Mononuclear cell (primary cell): ENCODE data around the gene CMIP. TPM values are rescaled to one million over a fixed set of nuclear protein-coding genes. Genes with fewer than 3 reads are reported as not detected.

ENCODE experiments used
- H3K27me3 ChIP-seq: 2 replicates; pipeline ENCODE4 v1.6.0; 2011; ENCODE audit warnings: low read length, control low read depth; ENCODE audit not compliant: insufficient read depth
- H3K4me1 ChIP-seq: 2 replicates; pipeline ENCODE4 v1.5.1; 2011; ENCODE audit warnings: mild to moderate bottlenecking, low read length, control low read depth; ENCODE audit not compliant: insufficient read depth
- H3K4me3 ChIP-seq: 2 replicates; pipeline ENCODE4 v1.5.1; 2011; ENCODE audit warnings: mild to moderate bottlenecking, low read length, moderate library complexity
- H3K9me3 ChIP-seq: 2 replicates; pipeline ENCODE4 v1.5.1; 2011; ENCODE audit warnings: low read depth, mild to moderate bottlenecking, control low read depth, low read length
- total RNA-seq: library from RNA; depleted of rRNA; stranded (reverse); fragments of >200 nt; gene quantifications from one replicate; pipeline ENCODE4 v1.2.3, GENCODE V29; 2012

CMIP gene
- total RNA-seq, 1 donor = 29.6 TPM

GRCh38 chr16:81616321-81617020 is 171.9 kb downstream of the CMIP start:
- Histone ChIP-seq H3K9me3 (no peaks in the 10 kb centered on the region), H3K4me3 (no peak overlapping the region), H3K4me1 (peaks cover 18% of the 10 kb centered on the region), H3K27me3 (no peaks in the 10 kb centered on the region)

- peaks cover 18% of the 10 kb centered on the region for H3K4me1 ChIP-seq
- no peak overlapping the region for H3K4me3 ChIP-seq
- no peaks in the 10 kb centered on the region for H3K27me3 ChIP-seq
- H3K9me3 ChIP-seq = no peaks in the 10 kb centered on the region
Observed at GRCh38 chr16:81617021-81617346, 172.4 kb downstream of the CMIP start.

GRCh38 chr16:81618187-81618586 is 173.6 kb downstream of the CMIP start:
- Histone ChIP-seq H3K9me3 (no peaks in the 10 kb centered on the region), H3K27me3 (no peaks in the 10 kb centered on the region), H3K4me3 (no peak overlapping the region), H3K4me1 (peaks cover 18% of the 10 kb centered on the region)

- Histone ChIP-seq H3K4me1 (peaks cover 18% of the 10 kb centered on the region), H3K27me3 (no peaks in the 10 kb centered on the region), H3K9me3 (no peaks in the 10 kb centered on the region), H3K4me3 (no peak overlapping the region)
Observed at GRCh38 chr16:81618661-81619060, 174.1 kb downstream of the CMIP start.

- Histone ChIP-seq H3K4me3 (no peak overlapping the region), H3K27me3 (no peaks in the 10 kb centered on the region), H3K9me3 (no peaks in the 10 kb centered on the region), H3K4me1 (peaks cover 18% of the 10 kb centered on the region)
Observed at GRCh38 chr16:81620029-81620428, 175.4 kb downstream of the CMIP start.

- Histone ChIP-seq H3K4me3 (no peak overlapping the region), H3K9me3 (no peaks in the 10 kb centered on the region), H3K27me3 (no peaks in the 10 kb centered on the region), H3K4me1 (peaks cover 17% of the 10 kb centered on the region)
Observed at GRCh38 chr16:81620796-81621195, 176.2 kb downstream of the CMIP start.

- Histone ChIP-seq H3K9me3 (no peaks in the 10 kb centered on the region), H3K4me1 (peaks cover 10% of the 10 kb centered on the region), H3K4me3 (no peak overlapping the region), H3K27me3 (no peaks in the 10 kb centered on the region)
Observed at GRCh38 chr16:81621496-81621895, 176.9 kb downstream of the CMIP start.

GRCh38 chr16:81623365-81624102 is 178.9 kb downstream of the CMIP start:
- Histone ChIP-seq H3K4me3 (no peak overlapping the region), H3K4me1 (no peaks in the 10 kb centered on the region), H3K9me3 (no peaks in the 10 kb centered on the region), H3K27me3 (no peaks in the 10 kb centered on the region)

GRCh38 chr16:81624403-81624759 is 179.8 kb downstream of the CMIP start:
- Histone ChIP-seq H3K4me1 (no peaks in the 10 kb centered on the region), H3K9me3 (no peaks in the 10 kb centered on the region), H3K27me3 (no peaks in the 10 kb centered on the region), H3K4me3 (no peak overlapping the region)

- no peaks in the 10 kb centered on the region for H3K4me1 ChIP-seq
- H3K27me3 ChIP-seq = no peaks in the 10 kb centered on the region
- H3K4me3 ChIP-seq = no peak overlapping the region
- H3K9me3 ChIP-seq = no peaks in the 10 kb centered on the region
Observed at GRCh38 chr16:81624760-81625543, 180.3 kb downstream of the CMIP start.

GRCh38 chr16:81625544-81626153 is 181.0 kb downstream of the CMIP start:
- Histone ChIP-seq H3K4me3 (no peak overlapping the region), H3K9me3 (no peaks in the 10 kb centered on the region), H3K4me1 (no peaks in the 10 kb centered on the region), H3K27me3 (no peaks in the 10 kb centered on the region)

- Histone ChIP-seq H3K4me1 (no peaks in the 10 kb centered on the region), H3K4me3 (no peak overlapping the region), H3K27me3 (no peaks in the 10 kb centered on the region), H3K9me3 (no peaks in the 10 kb centered on the region)
Observed at GRCh38 chr16:81626181-81626674, 181.6 kb downstream of the CMIP start.

- Histone ChIP-seq H3K27me3 (no peaks in the 10 kb centered on the region), H3K9me3 (no peaks in the 10 kb centered on the region), H3K4me1 (peaks cover 5% of the 10 kb centered on the region), H3K4me3 (no peak overlapping the region)
Observed at GRCh38 chr16:81627024-81627423, 182.4 kb downstream of the CMIP start.

- no peak overlapping the region for H3K4me3 ChIP-seq
- H3K27me3 ChIP-seq = no peaks in the 10 kb centered on the region
- H3K9me3 ChIP-seq = no peaks in the 10 kb centered on the region
- peaks cover 12% of the 10 kb centered on the region for H3K4me1 ChIP-seq
Observed at GRCh38 chr16:81627729-81628244, 183.2 kb downstream of the CMIP start.
